Measurements from ENCODE around the gene F3.
"Not testable (repeated sequence)": the region's sequence is repeated elsewhere in the genome, so short reads cannot be mapped to it uniquely, and the experiment has no call there.

The F3 gene

DNA sequence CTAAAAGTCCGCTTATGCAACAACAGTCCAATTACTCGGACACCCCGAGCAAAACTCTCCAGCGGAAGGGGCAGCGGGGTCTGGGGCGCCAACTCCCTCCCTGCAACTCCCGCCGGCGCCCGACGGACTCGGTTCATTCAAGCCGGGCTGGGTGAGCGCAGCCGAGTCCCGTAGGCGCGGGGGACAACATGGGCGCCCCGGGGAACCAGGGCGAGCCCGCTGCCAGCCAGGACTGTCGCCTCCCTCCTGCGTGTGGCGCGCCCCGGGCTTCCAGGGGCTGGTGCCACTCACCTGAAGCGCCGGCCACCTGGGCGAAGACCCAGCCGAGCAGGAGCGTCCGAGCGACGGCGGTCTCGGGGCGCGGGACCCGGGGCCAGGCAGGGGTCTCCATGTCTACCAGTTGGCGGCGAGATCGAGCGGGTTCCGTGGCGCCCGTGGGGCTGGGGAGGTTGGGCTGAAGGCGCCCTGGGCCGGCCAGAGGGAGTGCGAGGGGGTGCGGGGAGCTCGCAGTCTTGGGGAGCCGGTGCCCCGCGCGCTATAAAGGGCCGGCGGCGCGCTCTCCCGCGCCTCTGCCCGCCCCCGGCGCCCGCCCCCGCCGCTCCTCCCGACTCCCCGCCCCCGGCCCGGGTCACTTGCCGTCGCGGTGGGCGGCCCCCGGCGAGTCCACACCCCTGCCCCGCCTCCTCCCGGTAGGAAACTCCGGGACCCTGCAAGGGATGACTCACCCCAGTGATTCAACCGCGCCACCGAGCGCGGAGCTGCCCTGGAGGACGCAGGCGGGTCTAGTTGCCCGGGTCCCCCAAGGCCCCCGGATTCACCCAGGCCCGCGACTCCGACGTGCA lies at the start of gene F3:
F3 (minus strand) TSS at position 514 of the 842 bp plus-strand sequence; CDS start at position 391, 123 bp downstream.
- DNase-seq = peak; percentile 51 to 70

DNA sequence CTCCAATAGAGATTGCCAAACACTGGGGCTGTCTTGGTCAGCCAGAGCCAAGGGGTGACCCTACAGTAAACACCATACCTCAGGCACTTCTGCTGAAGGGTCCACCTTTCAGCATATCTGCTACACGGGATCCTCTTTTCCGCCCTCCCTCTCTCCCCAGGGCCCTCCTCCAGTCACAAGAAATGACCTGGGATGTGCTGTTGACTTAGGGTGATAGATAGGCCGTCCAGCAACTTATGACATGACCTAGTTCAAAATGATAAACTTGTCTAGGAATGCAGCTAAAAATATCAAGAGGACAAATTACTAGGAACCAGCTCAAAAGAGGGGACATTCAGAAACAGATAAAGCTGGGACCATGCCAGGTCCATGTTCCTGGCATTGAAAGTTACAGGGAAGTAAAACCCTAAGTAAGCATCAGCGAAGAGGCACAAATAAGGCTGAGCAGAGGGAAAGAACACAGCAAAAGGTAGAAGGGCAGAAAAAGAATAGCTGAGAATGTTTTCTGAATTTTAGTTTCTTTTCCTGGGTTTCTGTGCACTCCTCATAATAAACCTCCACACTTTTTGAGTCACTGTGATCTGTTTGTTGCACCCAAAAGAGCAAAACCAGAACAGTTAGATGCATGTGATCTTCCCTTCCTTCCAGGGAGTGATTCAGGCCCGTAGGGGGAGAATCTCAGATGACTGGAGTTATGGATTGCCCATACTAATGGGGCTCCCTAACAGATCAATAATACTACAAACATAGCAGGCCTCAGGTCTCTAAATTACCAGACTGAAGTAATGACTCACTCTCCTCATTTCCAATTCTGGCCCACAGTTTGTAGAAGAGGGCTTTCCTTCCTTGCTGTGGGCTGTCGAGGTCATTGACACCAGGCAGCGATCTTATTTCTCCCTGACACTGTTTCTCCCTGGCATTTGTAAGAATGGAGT lies 48.9 kb upstream of the F3 start:
- DNase-seq = no peak

DNA sequence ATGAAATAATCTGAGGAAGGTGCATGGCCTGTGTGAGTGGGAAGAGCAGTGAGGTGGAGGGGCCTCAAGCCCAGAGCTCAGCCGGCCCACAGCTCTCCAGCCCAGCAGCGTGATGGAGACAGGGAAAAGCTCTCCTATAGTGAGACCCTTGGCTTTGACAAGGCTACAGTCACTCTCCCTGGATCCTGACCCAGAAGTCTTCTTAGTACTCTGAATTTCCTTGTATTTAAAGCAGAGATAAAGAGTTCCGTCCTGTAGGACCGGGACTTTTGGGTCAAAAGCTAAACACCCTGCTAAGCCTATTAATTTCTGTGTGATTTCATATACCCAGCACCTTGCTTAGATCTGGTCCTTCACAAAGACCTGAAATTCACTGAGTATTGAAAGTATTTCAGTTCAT lies 48.2 kb upstream of the F3 start:
- no peak for DNase-seq

DNA sequence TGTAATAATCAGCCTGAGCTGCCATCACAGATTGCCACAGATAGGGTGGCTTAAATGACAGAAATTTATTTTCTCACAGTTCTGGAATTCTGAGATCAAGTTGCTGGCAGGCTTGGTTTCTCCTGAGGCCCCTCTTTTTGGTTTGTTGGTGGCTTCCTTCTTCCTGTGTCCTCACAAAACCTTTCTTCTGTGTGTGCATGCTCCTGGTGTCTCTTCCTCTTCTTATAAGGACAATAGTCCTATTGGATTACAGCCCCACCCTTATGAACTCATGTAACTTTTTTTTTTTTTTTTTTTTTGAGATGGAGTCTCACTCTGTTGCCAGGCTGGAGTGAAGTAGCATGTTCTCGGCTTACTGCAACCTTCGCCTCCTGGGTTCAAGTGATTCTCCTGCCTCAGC lies 41.0 kb upstream of the F3 start:
- DNase-seq = no peak

DNA sequence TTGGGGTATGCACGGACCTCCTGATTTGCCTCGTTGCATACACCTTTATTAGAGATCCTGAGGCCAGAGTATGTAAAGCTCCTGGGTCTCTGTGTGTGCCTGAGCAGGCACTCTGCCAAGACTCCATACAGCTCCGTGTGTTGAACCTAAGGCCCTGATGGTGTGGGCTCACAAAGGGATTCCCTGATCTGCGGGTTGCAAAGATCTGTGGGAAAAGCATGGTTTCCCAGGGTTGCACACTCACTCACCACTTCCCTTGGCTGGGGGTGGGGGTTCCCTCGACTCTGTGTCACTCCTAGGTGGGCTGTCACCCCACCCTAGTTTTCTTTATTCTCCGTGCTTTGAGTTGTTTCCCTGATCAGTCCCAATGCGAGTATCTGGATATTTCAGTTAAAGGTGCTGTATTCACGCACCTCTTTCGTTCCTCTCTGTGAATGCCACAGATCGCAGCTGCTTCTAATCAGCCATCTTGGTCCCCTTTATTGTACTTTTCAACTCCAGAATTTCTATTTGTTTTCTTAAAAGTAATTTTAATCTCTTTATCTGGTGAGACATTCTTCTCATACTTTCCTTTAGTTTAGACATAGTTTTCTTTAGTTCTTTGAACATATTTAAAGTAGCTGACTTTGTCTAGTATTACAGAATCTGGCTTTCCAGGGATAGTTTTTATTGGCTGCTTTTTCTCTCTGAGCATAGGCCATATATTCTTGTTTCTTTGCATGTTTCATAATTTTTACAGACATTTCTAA lies 39.0 kb upstream of the F3 start:
- no peak for DNase-seq

DNA sequence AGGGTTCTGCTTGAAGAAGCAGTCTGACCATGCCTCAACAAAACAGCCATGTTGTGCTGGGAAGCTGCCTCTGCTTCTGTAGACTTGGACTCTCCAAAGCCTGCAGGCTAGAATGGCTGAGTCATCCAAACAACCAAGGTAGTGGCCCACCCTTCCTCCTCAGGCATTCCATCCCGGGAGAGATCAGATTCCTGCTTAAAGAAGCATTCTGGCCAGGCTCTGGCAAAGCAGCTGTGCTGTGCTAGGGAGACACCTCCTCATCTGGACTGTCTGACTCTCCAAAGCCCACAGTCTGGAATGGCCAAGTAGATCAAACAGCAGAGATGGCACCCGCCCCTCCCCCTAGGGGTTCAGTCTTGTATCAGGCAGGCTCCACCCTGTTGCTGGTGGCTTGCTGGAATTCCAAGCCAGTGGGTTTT lies 38.3 kb upstream of the F3 start:
- DNase-seq = peak in 1 of 2 experiments; percentile 73

DNA sequence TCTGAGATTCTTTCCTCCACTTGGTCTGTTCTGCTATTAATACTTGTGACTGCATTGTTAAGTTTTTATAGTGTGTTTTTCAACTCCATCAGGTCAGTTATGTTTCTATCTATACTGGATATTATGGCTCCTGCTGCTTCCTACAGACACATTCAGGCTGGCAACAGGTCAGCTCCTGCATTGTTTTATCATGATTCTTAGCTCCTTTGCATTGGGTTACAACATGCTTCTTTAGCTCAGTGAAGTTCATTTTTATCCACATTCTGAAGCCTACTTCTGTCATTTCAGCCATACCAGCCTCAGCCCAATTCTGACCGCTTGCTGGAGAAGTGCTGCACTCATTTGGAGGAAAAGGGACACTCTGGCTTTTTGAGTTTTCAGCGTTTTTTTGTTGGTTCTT lies 37.3 kb upstream of the F3 start:
- no peak for DNase-seq

DNA sequence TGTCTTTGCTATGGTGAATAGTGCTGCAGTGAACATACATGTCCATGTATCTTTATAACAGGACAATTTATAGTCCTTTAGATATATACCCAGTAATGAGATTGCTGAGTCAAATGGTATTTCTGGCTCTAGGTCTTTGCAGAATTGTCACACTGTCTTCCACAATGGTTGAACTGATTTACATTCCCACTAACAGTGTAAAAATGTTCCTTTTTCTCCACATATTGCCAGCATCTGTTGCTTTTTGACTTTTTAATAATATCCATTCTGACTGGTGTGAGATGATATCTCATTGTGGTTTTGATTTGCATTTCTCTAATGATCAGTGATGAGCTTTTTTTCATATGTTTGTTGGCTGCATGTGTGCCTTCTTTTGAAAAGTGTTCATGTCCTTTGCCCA lies 32.4 kb upstream of the F3 start:
- not testable (repeated sequence) for DNase-seq

DNA sequence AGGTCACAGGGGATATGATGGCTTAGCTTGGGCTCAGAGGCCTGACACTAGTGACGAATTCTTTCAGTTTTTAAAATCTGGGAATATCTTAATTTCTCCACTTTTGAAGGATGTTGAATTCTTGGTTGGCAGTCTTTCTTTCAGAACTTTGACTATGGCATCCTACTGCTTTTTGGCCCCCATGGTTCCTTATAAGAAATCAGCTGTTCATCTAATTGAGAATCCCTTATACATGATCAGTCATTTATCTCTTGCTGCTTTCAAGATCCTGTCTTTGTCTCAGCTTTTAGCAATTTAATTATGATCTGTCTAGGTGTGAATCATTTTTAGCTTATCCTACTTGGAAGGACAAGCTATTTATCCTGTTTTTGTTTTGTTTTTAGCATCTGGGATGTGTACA lies 31.2 kb upstream of the F3 start:
- no peak for DNase-seq

DNA sequence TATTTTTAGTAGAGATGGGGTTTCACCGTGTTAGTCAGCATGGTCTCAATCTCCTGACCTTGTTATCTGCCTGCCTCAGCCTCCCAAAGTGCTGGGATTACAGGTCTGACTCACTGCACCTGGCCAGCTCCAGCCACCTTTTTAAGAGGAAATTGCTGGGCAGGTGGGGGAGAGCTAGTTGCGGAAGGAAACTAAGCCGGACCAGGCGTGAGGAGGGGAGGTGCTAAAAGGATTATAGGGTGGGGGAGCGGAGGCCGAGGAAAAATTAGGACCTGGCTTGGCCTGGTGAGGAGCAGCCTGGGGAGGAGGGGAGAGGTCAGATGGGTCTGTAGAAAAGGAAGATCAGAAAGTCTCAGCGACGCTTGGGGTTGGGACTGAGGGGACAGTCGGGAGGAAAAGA lies 29.4 kb upstream of the F3 start:
- not testable (repeated sequence) for DNase-seq

DNA sequence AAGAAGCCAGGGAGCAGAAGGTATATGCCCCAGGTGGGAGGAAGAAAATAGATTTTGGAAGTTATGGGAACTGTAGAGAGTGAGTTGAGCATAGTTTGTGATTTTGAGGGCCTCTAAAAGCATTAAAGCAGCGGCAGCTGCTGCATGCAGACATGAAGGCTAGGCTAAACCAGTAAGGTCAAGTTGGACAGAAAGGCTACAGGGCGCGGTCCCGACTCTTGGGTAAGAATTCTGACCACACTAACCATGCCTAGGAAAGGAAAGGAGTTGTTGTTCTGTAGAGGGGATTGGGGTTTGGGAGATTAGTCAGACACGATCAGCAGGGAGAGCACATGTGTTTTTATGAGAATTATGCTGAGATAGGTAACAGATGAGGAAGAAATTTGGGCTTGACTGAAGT lies 27.2 kb upstream of the F3 start:
- not testable (repeated sequence) for DNase-seq

DNA sequence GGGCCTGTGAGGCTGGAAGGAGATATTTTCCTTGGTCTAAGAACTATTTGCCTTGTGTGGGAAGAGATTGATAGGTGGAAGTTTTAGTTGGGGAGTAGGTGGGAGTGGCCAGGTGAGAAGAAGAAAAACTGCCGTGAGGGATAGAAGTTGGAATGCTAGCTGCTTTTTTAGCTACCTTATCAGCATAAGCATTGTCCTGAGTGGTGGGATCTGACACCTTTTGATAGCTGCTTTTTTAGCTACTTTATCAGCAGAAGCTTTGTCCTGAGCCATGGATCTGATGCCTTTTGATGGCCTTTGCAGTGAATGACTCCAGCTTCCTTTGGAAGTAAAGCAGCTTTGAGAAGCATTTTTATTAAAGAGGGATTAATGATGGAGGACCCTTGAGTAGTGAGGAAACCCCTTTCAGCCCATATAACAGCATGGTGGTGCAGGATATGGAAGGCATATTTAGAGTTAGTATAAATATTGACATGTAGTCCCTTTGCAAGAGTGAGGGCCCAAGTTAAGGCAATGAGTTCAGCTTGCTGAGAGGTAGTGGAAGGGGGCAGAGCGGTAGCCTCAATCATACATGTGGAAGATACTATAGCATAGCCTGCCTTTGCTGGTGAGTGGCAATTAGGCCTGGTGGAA lies 26.5 kb upstream of the F3 start:
- not testable (repeated sequence) for DNase-seq

DNA sequence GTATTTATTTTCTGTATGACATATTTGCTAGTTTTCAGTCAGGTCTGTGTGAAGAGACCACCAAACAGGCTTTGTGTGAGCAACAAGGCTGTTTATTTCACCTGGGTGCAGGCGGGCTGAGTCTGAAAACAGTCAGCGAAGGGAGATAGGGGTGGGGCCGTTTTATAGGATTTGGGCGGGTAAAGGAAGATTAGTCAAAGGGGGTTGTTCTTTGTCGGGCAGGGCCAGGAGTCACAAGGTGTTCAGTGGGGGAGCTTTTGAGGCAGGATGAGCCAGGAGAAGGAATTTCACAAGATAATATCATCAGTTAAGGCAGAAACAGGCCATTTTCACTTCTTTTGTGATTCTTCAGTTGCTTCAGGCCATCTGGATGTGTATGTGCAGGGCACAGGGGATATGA lies 24.9 kb upstream of the F3 start:
- DNase-seq = not testable (repeated sequence)

DNA sequence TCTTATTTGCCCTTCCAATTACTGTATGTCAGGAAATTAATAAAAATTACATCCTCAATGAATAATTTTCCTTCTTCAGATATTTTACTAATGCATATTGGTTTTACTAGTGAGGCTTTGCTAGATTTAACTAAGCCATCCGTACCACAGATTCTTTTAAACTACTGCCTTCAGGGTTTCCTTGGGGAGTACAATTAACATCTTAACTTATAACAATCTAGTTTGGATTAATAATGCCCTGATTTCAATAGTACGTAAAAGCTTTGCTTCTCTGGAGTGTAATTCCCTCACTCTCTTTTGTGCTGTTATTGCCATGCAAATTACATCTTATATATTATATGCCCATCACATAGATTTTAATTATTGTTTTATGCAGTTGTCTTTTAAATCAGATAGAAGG lies 24.3 kb upstream of the F3 start:
- DNase-seq = no peak

DNA sequence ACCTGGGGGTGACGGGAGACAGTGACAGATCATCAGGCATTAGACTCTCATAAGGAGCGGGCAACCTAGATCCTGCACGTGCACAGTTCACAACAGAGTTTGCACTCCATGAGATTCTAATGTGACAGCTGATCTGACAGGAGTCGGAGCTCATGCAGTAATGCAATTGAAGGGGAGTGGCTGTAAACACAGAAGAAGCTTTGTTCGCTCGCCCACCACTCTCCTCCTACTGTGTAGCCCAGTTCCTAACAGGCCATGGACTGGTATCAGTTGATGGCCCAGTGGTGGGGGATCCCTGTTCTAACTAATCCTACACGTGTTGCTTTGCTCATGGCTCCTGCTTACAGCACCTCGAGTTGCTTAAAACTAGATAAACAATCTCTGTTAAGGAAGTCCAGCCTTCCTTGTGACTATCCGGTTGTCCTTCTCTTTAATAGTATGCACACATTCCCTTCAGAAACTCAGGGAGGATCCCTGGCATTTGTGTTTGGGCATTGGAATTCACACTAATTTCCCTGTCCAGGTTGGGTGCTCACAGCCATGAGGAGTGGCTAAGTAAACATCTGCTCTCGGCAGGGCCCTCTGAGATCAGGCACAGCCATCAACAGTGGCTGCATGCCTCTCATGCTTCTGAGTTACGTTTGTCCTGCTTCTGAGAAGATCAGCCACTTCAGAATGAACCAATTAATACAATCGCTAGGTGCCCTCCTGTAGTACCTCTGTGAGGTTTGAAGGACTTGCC lies 21.1 kb upstream of the F3 start:
- DNase-seq = no peak

DNA sequence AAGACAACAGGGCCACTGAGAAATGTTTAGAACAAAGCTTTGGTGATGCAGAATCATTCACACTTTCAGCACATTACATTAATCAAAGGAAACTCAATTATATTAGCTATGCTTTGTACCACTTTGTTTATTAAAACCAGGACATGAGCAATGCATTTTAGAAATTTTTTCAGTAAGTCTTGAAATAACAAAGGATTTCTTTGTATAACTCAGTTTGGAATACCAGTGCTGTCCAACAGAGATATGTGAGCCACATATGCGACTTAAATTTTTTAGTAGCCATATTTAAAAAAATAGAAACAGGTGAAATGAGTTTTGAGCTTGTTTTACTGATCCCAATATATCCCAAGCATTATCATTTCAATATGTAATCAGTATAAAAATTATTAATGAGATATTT lies 18.8 kb upstream of the F3 start:
- DNase-seq = peak in 1 of 2 experiments; percentile 18

DNA sequence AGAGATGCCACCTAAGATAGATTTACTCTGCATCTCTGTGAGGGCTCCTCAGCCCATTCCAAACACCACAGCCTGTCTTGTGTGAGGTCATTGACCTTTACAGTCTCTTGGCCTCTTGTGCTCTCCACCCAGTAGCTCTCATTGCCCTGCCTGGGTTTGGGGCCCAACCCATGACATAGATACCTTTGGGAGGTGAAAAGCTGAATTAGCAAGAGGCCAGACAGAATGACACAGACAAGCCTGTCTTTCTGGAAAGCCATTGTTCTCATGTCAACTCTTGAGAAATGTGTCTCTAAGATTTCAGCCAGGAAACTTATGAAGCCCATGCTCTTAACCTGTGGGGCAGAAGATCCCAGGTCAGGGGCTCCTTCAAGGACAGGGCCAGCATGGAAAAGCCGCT lies 18.4 kb upstream of the F3 start:
- DNase-seq = no peak

DNA sequence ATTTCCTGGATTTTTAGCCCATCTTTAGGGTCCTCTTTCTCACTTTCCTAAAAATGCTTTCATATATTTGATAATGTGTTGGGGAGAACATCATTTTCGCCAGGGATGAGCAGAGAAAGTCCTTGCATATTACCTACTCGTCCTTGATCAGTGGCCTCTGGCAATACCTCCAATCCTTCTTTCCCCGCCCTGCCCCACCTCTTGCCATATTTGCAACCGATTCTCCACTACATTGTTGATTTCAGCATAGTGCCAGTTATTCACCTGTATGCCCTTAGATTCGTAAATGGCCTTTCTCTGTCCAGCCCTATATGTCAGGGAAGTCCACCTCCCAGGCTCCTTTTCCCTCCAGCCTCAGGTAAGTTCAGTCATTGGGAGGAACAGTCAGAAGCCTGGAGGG lies 13.5 kb upstream of the F3 start:
- DNase-seq = no peak

DNA sequence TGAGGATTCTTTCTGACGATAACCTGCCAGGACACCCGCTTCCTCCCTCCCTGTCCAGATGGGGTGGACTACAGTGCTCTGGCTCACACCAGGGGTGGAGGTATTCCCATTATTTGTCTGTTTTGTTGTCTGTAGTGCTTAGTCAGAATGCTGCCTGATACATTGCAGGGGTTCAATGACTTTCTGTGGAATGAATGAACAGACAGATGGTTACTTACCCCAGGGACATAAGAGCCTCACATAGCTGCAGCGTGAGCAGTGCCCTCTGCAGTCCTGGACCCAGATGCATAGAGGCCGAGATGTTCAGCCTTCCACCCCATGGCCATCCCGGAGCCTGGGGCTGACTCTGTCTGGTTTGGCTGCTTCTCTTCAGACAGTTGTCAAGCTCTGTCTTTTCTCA lies 13.0 kb upstream of the F3 start:
- no peak for DNase-seq

DNA sequence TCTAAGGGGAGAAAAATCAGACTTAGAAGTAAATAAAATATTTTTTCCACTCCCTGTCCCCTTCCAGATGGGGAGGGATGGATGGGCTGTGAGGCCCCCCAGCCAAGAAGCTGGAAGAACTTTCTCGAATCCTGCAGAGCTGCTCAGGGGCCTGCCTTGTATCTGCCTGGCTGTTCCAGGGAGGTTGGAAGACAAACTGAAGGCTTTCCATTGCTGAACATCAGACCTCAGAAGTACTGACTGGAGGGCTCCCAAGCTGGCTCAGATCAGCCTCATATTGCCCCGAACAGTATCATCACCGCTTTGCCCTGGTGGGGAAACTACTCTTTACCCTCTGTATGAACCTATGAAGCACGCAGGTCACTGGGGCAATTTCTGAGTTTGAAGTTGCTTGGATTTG lies 12.4 kb upstream of the F3 start:
- DNase-seq = no peak

DNA sequence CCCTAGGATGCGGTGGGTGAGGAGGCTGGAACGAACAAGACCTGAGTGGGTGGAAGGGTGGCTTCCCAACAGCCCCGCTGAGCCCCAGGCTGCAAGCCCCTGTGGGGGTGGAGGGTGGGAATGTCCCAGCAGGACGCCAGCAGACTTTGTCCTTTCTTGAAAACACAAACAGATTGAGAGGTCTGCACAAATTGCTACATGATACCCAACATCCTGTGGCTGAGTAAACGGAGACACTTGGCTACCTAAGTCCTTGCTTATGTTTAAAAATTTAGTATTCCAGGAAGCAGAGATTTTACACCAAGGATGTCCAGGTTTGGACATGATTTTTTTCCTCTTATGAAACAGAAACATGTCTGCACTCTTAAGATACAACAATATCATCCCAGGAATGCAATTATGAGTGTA lies 11.8 kb upstream of the F3 start:
- DNase-seq = no peak

DNA sequence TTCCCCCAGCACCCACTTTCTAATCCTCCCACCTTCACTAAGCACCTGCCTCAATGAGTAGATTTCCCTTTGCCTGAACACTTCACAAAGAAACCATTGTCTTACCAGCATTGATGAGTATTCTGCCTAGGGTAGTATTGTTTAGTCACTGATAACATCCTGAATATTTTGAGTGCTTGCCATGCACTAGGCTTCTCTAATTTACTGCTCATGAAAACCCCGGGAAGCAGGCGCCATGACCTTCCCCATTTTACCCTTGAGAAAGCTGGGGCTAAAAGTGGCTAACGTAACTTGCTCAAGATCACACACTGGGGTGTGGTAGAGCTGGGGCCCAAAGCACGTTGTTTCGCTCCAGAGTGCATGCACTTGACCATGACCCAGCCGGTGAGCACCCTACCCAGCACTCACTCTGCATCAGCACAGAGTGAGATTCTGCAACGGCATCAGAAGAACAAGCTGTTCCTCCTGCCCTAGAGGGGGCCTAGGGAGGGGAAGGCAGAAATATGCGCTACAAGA lies 10.6 kb upstream of the F3 start:
- no peak for DNase-seq
